GM19455 (cell line): ENCODE results near the gene ZBTB24.
A peak's percentile ranks its signal among the peaks of the same experiment; 100 is the strongest.

Source experiments
- ATAC-seq: cut with Tn5 transposase; IDR thresholded peaks from one replicate; pipeline ENCODE4 v1.9.1; 2021; ENCODE audit not compliant: unreplicated experiment

Gene ZBTB24

GRCh38 chr6:109453594-109454495 lies 29.2 kb downstream of the ZBTB24 start:
- ATAC-seq = no peak

- ATAC-seq = no peak
Measured at GRCh38 chr6:109453156-109453555, 29.9 kb downstream of the ZBTB24 start.

GRCh38 chr6:109452181-109452580 lies 30.8 kb downstream of the ZBTB24 start:
- no peak for ATAC-seq

- no peak for ATAC-seq
Measured at GRCh38 chr6:109451376-109451775, 31.6 kb downstream of the ZBTB24 start.

GRCh38 chr6:109450801-109451200 lies 32.2 kb downstream of the ZBTB24 start:
- no peak for ATAC-seq

GRCh38 chr6:109449795-109450673 lies 33.0 kb downstream of the ZBTB24 start:
- no peak for ATAC-seq

GRCh38 chr6:109449064-109449794 lies 33.8 kb downstream of the ZBTB24 start:
- no peak for ATAC-seq

GRCh38 chr6:109448615-109449014 lies 34.4 kb downstream of the ZBTB24 start:
- no peak for ATAC-seq

GRCh38 chr6:109447878-109448555 lies 35.0 kb downstream of the ZBTB24 start:
- ATAC-seq = no peak

GRCh38 chr6:109447087-109447486 lies 35.9 kb downstream of the ZBTB24 start:
- ATAC-seq = no peak

GRCh38 chr6:109446541-109446940 lies 36.5 kb downstream of the ZBTB24 start:
- ATAC-seq = no peak

GRCh38 chr6:109446072-109446471 lies 36.9 kb downstream of the ZBTB24 start:
- no peak for ATAC-seq

- ATAC-seq = no peak
Measured at GRCh38 chr6:109445382-109445781, 37.6 kb downstream of the ZBTB24 start.

GRCh38 chr6:109443425-109443950 lies 39.5 kb downstream of the ZBTB24 start:
- ATAC-seq = no peak

GRCh38 chr6:109442393-109442924 lies 40.6 kb downstream of the ZBTB24 start:
- no peak for ATAC-seq

GRCh38 chr6:109441069-109441816 lies 41.8 kb downstream of the ZBTB24 start:
- ATAC-seq = peak; percentile 26

GRCh38 chr6:109440331-109441068 lies 42.5 kb downstream of the ZBTB24 start, which contains the start of the genes PPIL6 and SMPD2:
Gene PPIL6, minus strand, starts transcription at chr6:109440628. Its CDS starts 38 bp downstream, at chr6:109440590.
Gene SMPD2, plus strand, starts transcription at chr6:109440724. Its CDS starts 398 bp downstream, at chr6:109441122.
- ATAC-seq = peak; percentile 94

GRCh38 chr6:109436041-109436440 lies 47.0 kb downstream of the ZBTB24 start:
- no peak for ATAC-seq
